NCI-H1694 (cell line): ENCODE results near the gene YJEFN3.

Experiments
- DNase-seq: peaks from one replicate; lab custom pipeline; 2025; lab: John Stamatoyannopoulos, UW

The YJEFN3 gene

DNA sequence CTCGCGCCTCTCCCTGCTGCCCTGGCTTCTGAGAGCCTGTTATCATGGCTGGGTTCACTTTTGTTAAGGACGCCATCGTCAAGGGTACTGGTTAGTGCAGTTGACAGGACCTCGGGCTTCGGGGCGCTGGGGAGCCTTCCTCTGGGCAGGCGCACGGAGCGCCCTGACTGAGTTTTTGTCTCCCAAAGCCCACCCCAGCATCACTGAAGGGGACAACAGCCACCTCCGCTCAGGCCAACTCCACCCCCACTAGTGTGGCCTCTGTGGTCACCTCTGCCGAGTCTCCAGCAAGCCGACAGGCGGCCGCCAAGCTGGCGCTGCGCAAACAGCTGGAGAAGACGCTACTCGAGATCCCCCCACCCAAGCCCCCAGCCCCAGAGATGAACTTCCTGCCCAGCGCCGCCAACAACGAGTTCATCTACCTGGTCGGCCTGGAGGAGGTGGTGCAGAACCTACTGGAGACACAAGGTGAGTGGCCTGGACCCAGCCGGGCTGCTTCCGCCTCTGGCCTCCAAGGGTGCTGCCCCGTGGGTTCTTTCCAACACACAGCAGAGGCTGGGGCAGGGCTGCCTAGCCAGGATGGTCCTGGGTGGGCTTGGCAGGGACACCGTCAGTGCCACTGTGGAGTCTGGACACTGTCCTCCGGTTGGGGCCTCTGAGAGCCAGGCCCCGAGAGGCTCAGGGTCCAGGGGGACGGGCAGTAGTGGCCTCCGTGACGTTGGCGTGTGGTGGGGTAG is 30.3 kb upstream of the YJEFN3 start:
- DNase-seq = no peak

DNA sequence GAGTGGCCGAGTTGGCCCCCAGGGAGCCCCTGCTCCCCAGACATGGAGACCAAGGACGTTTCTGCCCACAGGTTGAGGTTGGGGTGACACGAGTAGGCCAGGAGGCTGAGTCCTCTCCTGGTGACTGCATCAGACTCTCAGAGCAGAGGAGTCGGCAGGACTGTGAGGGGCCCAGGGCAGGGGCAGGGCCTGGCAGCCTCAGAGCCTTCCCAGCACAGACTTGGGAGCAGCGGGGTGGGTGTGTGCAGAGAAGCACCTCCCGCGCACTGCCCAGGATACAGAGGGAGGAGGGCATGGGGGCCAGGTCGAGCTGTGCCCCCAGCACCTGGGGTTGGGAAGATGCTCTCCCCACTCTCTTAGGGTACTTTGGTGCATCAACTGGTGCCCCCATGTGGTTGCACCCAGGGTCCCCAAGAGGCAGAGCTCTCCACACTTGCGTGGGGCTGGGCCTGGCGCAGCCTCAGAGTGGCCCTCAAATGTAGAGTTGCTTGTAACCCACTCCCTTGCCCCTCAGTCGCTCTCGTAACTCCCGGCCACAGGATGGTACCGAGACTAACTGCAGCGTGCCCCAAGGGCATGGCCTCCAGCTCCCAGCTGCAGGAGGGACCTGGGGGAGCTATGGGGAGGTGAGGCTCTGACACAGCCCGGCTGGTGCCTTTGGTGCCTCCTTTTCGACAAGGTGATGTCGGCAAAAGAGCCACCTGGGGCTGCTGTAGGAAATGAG is 29.3 kb upstream of the YJEFN3 start:
- DNase-seq = no peak

DNA sequence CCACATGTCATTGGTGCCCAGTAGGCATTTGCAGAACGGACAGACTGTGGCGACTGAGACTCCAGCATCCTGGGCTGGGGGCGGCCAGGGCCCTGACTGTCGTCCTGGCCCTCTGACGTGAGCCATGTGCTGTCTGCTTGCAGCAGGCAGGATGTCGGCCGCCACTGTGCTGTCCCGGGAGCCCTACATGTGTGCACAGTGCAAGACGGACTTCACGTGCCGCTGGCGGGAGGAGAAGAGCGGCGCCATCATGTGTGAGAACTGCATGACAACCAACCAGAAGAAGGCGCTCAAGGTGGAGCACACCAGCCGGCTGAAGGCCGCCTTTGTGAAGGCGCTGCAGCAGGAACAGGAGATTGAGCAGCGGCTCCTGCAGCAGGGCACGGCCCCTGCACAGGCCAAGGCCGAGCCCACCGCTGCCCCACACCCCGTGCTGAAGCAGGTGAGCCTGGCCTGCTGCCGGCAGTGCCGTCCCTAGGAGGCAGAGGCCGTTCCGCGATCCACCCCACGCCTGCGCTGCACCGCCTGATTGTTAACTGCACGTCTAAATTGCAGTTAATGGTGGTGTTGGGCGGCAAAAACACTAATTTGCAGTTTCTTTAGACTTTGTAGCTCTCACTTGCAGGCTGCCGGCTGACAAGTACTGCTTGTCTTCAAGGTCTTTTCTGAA is 27.6 kb upstream of the YJEFN3 start:
- DNase-seq = no peak

- no peak for DNase-seq
These were observed 26.9 kb upstream of the YJEFN3 start for GRCh38 chr19:19501798-19502197.

GRCh38 chr19:19502281-19502680 is 26.4 kb upstream of the YJEFN3 start:
- DNase-seq = no peak

GRCh38 chr19:19502808-19503602 is 25.7 kb upstream of the YJEFN3 start:
- no peak for DNase-seq

DNA sequence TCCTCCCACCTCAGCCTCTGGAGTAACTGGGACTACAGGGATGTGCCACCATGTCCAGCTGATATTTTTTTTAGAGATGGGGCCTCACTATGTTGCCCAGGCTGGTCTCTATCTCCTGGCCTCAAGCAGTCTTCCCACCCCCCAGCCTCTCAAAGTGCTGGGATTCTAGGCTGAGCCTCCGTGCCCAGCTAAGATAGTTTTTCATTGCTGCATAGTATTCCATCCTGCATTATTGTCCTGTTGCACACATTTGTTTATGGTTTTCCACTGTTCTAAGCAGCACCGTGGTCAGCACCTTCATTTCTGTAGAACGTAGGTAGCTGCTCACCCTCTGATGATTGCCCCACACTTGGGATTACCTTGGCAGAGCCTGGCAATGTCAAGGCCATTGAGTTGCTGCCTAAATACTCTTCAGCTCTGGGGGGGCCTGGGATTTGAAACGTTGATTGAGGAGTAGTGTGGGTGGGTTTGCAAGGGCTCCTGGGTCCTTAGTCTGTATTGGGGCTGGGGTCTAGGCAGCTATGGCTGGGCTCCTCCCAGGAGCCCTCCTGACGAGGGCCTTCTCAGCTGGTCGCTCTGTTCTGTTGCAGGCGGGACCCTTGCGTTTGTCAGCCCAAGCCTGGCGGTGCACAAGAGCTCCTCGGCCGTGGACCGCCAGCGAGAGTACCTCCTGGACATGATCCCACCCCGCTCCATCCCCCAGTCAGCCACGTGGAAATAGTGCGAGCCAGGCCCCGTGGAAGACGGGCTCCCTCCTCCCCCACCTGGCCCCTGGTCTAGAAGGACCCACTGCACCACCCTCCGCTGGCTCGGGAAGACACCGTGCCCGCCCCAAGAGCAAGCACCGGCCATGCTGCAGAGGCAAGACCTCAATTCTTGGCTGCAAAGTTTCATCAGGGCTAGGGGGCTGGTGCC is 23.7 kb upstream of the YJEFN3 start:
- DNase-seq = no peak

DNA sequence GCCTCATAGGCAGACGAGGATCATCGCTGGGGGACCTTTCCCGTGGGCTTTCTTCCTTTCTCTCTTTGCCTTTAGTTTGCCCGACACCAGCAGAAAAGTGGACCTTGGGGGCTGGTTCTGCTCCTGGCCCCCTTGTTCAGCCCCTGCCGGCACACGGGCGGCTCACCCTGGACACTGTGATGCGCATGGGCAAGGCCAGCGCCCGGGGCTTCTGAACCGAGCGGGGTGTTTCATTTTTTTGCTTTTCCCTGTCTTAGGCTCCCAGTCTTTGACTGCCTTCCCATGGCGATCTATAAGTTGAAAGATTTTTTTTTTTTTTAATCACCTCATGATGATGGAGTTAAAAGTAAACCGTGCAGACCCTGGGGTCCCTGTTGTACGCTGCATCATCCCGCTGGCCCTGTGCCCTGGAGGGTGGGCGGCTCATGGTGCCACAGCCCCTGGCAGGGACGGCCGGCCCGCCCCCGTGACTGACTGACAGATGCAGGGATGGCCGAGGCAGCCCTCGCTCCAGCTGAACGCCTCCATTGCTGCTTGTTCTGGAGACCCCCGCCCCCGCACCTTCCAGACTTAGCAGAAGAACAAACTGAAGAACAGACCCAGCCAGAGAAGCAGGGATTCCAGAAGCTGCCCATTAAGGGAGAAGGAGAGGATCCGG is 22.9 kb upstream of the YJEFN3 start:
- DNase-seq = no peak

- DNase-seq = no peak
These were observed 22.1 kb upstream of the YJEFN3 start for GRCh38 chr19:19506592-19506991.

GRCh38 chr19:19507354-19507753 is 21.4 kb upstream of the YJEFN3 start:
- no peak for DNase-seq

DNA sequence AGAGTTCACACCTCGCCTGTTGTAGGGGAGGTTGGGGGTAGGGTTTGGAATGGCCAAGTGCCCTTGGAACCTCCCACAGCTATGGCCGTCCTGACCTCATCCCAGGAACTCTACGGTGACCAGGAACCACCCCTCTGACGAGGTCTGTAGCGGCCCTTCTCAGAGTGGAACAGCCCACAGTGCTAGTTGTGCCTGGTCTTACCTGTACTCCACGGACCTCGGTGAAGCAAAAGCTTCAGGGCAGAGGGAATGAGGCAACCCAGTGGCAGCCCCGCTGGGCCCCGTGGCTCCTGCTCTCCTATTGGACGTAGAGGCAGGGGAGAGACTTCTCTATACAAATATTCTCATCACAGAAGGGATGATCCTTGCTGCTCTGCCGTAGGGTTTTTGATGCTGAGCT is 20.5 kb upstream of the YJEFN3 start:
- DNase-seq = no peak

- DNase-seq = no peak
These were observed 18.3 kb upstream of the YJEFN3 start for GRCh38 chr19:19510432-19510831.

DNA sequence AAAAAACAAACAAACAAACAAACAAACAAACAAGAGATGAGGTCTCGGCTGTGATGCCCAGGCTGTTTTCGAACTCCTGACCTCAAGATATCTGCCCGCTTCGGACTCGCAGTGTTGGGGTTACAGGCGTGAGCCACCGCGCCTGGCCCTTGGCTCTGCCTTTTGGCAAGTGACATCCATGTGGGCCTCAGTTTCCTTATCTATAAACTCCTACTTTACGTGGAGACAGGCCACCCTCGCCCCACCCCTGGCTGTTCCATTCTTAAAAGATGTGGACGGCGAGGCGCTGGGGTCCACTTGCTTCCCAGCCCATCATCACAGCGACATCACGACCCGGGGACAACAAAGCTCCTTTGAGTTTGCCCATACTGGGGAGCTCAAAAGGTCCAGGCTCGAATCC is 15.0 kb upstream of the YJEFN3 start:
- DNase-seq = no peak

DNA sequence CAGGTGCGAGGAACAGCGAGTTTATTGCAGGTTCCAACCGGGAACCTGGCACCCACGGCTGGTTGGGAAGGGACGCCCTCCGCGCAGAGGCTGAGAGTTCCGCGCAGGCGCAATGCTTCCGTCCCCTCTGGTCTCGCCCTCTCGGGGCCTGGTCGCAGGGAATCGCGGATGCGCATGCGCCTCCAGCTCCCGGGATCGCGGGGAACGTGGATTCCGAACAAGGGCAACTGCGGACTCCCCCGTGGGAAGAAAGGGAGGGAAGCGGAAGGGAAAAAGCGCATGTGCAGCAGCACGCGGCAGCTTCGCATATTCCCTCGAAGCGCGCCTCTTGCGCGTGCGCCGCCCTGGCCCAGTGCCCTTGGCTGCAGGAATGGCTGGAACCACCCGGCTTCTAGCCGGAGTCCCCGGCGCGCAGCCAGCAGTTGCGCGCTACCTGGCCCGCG is 14.5 kb upstream of the YJEFN3 start:
- DNase-seq = no peak

DNA sequence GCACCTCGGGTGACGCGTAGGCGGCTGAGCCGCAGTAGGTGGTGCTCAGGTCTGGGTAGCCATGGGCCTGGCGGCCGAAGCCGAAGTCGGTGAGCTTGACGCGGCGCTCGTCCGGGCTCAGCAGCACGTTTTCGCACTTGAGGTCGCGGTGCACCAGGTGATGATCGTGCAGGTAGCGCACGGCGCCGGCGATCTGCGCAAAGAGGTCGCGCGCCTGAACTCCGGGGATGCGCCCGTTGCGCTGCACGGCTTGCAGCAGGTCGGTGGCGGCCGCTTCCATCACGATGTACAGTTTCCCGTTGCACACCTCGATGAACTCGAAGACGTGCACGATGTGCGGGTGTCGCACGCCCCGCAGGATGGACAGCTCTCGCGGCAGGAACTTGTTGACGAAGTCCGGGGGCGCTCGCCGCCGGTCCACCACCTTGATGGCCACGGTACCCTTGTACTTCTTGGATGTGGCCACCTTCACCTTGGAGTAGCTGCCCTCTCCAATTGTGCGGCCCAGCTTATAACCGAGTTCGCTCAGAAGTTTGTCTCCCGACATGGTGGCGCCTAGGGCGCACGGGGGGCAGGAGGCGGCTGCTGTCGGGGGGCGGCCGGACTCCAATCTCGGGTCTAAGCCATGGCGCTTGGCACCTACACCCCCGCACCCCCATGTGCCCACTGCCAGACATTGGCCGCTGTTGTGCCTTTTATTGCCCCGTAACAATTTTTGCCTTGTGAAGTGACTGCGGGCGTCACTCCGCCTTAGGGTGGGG is 13.7 kb upstream of the YJEFN3 start, which contains the start of gene TSSK6:
TSSK6 (minus strand) TSS at position 668 of the 761 bp plus-strand sequence; CDS start at position 547, 121 bp downstream.
- DNase-seq = no peak

DNA sequence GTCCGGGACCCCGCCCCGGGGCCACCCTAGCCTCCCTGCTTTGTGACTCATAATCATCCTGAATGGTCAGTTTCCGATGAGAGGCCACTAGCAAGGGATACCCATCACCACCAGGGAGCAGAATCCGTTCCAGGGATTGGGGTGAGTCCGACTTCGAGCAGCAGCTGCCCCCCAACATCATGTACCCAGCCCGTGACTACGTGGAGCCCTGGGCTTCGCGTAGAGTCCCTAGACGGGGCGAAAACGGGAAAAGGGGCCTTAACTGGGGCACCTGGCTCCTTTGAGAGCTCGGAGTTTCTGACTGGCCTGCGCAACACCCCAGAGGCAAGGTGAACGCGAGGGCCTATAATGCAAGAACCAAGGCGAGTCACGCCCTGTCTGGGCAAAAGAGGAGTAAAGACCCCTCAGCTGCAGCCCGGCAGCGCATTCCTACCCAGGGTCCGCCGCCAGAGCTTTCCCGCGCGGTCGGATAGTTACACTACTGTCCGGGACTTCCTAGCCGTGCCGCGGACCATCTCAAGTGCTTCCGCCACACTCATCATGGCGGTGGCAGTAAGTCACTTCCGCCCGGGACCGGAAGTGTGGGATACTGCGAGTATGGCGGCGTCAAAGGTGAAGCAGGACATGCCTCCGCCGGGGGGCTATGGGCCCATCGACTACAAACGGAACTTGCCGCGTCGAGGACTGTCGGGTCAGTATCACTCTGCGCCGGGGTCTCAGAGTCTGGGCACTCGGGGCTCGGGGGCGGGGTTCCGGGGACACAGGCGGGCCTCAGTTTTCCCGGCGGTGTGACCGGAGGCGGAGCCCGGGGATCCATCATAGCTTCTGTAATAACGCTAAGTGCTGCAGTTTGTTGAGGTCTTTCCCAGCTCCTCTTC is 12.8 kb upstream of the YJEFN3 start, which contains the start of gene NDUFA13:
NDUFA13 (plus strand) TSS at position 584 of the 878 bp plus-strand sequence; CDS start at position 598, 14 bp downstream.
- peak; percentile 88 for DNase-seq

DNA sequence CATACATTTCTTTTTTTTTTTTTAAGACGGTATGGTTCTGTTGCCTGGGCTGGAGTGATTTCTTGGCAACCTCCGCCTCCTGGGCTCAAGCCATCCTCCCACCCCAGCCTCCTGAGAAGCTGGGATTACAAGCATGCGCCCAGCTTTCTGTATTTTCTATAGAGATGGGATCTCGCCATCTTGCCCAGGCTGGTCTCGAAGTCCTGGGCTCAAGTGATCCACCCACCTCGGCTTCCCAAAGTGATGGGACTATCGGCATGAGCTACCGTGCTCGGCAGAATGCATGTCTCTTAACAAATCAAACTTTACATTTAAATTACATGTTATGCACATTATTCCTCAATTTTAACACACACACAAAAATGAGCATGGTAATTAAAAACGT is 11.5 kb upstream of the YJEFN3 start:
- no peak for DNase-seq

- no peak for DNase-seq
These were observed 7.7 kb upstream of the YJEFN3 start for GRCh38 chr19:19520989-19521388.

GRCh38 chr19:19523177-19523576 is 5.5 kb upstream of the YJEFN3 start:
- no peak for DNase-seq
